GM12878 (cell line): Measurements from ENCODE around the gene MGP.

ENCODE experiments used
- EZH2 ChIP-seq: IDR thresholded peaks from 2 replicates; pipeline ENCODE4 v1.6.1; 2012; ENCODE audit warnings: low read depth, mild to moderate bottlenecking, control low read depth, inconsistent platforms, low read length, borderline replicate concordance; ENCODE audit not compliant: control insufficient read depth
- TF ChIP-seq, protein P1 (sequence below): fragments of 150-350 bp; IDR thresholded peaks from 2 replicates; pipeline ENCODE4 v1.6.1; 2016; ENCODE audit warnings: low read depth, low read length

DNA sequence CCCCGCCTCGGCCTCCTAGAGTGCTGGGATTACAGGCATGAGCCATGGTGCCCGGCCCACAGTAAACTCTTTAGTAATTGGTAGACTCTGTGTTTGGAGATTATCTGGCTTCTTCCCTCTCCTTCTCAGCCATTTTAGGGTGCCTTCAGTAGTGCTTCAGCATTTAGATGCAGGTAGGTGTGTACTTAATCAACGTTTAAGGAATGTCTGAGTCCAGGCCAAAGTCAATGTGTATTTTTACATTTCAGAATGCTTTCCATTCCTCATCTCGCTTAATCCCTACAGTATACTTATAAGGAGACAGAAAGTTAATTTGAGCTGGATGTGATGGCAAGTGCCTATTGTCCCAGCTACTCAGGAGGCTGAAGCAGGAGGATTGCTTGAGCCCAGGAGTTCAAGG is 20.5 kb upstream of the MGP start:
- TF ChIP-seq, protein P1, sequence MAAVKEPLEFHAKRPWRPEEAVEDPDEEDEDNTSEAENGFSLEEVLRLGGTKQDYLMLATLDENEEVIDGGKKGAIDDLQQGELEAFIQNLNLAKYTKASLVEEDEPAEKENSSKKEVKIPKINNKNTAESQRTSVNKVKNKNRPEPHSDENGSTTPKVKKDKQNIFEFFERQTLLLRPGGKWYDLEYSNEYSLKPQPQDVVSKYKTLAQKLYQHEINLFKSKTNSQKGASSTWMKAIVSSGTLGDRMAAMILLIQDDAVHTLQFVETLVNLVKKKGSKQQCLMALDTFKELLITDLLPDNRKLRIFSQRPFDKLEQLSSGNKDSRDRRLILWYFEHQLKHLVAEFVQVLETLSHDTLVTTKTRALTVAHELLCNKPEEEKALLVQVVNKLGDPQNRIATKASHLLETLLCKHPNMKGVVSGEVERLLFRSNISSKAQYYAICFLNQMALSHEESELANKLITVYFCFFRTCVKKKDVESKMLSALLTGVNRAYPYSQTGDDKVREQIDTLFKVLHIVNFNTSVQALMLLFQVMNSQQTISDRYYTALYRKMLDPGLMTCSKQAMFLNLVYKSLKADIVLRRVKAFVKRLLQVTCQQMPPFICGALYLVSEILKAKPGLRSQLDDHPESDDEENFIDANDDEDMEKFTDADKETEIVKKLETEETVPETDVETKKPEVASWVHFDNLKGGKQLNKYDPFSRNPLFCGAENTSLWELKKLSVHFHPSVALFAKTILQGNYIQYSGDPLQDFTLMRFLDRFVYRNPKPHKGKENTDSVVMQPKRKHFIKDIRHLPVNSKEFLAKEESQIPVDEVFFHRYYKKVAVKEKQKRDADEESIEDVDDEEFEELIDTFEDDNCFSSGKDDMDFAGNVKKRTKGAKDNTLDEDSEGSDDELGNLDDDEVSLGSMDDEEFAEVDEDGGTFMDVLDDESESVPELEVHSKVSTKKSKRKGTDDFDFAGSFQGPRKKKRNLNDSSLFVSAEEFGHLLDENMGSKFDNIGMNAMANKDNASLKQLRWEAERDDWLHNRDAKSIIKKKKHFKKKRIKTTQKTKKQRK = no peak
- no peak for TF ChIP-seq EZH2
